K562 (cell line): Measurements from ENCODE around the gene ALDH16A1. TPM values are rescaled to one million over a fixed set of nuclear protein-coding genes. Genes with fewer than 3 reads are reported as not detected.

Source experiments
- ARID3B ChIP-seq: fragments of 250-450 bp; sonication (Bioruptor Pico); IDR thresholded peaks from 2 replicates; pipeline ENCODE4 v1.4.0; 2020; ENCODE audit warnings: borderline replicate concordance
- CC2D1A ChIP-seq: fragments of 450-650 bp; IDR thresholded peaks from 2 replicates; pipeline ENCODE4 v1.6.1; 2017; ENCODE audit warnings: mild to moderate bottlenecking
- ESRRA ChIP-seq: fragments of 450-650 bp; IDR thresholded peaks from 2 replicates; pipeline ENCODE4 v1.6.1; 2014; ENCODE audit warnings: low read depth, mild to moderate bottlenecking, moderate library complexity, borderline replicate concordance
- LCOR ChIP-seq: sonication (generic); formaldehyde crosslinking; IDR thresholded peaks from 2 replicates; pipeline ENCODE4 v1.8.0; 2022; ENCODE audit warnings: mild to moderate bottlenecking, missing genetic modification reagents
- MLLT1 ChIP-seq, 2 experiments: fragments of 450-650 bp; IDR thresholded peaks; 2 replicates each; pipeline ENCODE4 v1.6.1; 2016
- MTF1 ChIP-seq: fragments of 250-450 bp; sonication (Bioruptor Pico); IDR thresholded peaks from 2 replicates; pipeline ENCODE4 v1.9.0; 2021; ENCODE audit warnings: moderate library complexity, mild to moderate bottlenecking, inconsistent platforms, borderline replicate concordance
- NFXL1 ChIP-seq: fragments of 450-650 bp; formaldehyde crosslinking; IDR thresholded peaks from 2 replicates; pipeline ENCODE4 v1.4.0; 2021; ENCODE audit warnings: mild to moderate bottlenecking
- NONO ChIP-seq, 2 experiments: fragments of 200-400 bp in 1 of 2; fragments of 450-650 bp in 1 of 2; formaldehyde crosslinking in 1 of 2; IDR thresholded peaks; 2 replicates each; pipeline ENCODE4 v1.6.1; 2017; ENCODE audit warnings: low read depth in 2 of 2, mild to moderate bottlenecking in 2 of 2, moderate library complexity in 2 of 2, low read length in 1 of 2
- PCBP2 ChIP-seq: fragments of 200-400 bp; formaldehyde crosslinking; IDR thresholded peaks from 2 replicates; pipeline ENCODE4 v1.6.1; 2018; ENCODE audit warnings: low read length, low read depth, mild to moderate bottlenecking, moderate library complexity; ENCODE audit not compliant: poor library complexity, severe bottlenecking
- POU5F1 ChIP-seq: fragments of 150-350 bp; IDR thresholded peaks from 2 replicates; pipeline ENCODE4 v1.6.1; 2014; ENCODE audit warnings: borderline replicate concordance, low read length, low read depth, mild to moderate bottlenecking; ENCODE audit not compliant: partially characterized antibody
- RBM14 ChIP-seq: fragments of 200-400 bp; formaldehyde crosslinking; IDR thresholded peaks from 2 replicates; pipeline ENCODE4 v1.6.1; 2018; ENCODE audit warnings: low read depth, mild to moderate bottlenecking, low read length, moderate library complexity, borderline replicate concordance; ENCODE audit not compliant: insufficient read depth
- SRSF3 ChIP-seq: fragments of 200-400 bp; formaldehyde crosslinking; IDR thresholded peaks from 2 replicates; pipeline ENCODE4 v1.6.1; 2016; ENCODE audit warnings: mild to moderate bottlenecking, low read length, moderate library complexity; ENCODE audit not compliant: insufficient read depth
- ZNF134 ChIP-seq: fragments of 250-450 bp; sonication (Bioruptor Pico); conservative IDR thresholded peaks from 2 replicates; pipeline ENCODE4 v1.4.0; 2020
- ZNF324 ChIP-seq: fragments of 250-450 bp; sonication (Bioruptor Pico); IDR thresholded peaks from 2 replicates; pipeline ENCODE4 v1.4.0; 2020; ENCODE audit warnings: mild to moderate bottlenecking
- ZNF589 ChIP-seq: fragments of 200-800 bp; sonication (Bioruptor generic); IDR thresholded peaks from 2 replicates; pipeline ENCODE4 v1.6.1; 2016; ENCODE audit warnings: low read depth, missing genetic modification characterization, missing compliant biosample characterization
- ZNF639 ChIP-seq, 2 experiments: fragments of 200-800 bp in 1 of 2; sonication (Bioruptor generic) in 1 of 2; sonication (generic) in 1 of 2; formaldehyde crosslinking in 1 of 2; IDR thresholded peaks in 1 of 2; conservative IDR thresholded peaks in 1 of 2; 2 replicates each; pipeline versions ENCODE4 v1.5.0 to v1.6.1; 2016 to 2020; ENCODE audit warnings: missing compliant biosample characterization in 1 of 2, missing genetic modification characterization in 1 of 2, missing genetic modification reagents in 1 of 2
- polyA plus RNA-seq, 8 experiments: library from polyadenylated mRNA; depleted of rRNA in 4 of 8; stranded (reverse) in 5 of 8; unstranded in 3 of 8; fragments of >200 nt; fragmentation: Nextera tagmentation in 2 of 8; fragmentation: Illumina TruSeq in 1 of 8; extraction: Ambion mirVana in 2 of 8; extraction: Trizol in 1 of 8; gene quantifications; 2 replicates each; pipeline versions ENCODE4 v1.2.1 to v1.2.3, GENCODE V29; 2011 to 2014; ENCODE audit warnings: inconsistent platforms in 1 of 8, missing spikeins in 1 of 8
- total RNA-seq, 7 experiments: library from RNA; depleted of rRNA in 6 of 7; stranded (reverse); fragments of >200 nt in 6 of 7; fragmentation: Illumina TruSeq in 2 of 7; extraction: Trizol in 2 of 7; gene quantifications; 2 replicates each; pipeline versions ENCODE4 v1.2.1 to v1.2.3, GENCODE V29; 2011 to 2021; ENCODE audit warnings: low replicate concordance in 1 of 7
- TF ChIP-seq, protein P1 (sequence below): fragments of 450-650 bp; IDR thresholded peaks from 2 replicates; pipeline ENCODE4 v1.6.1; 2018; ENCODE audit not compliant: partially characterized antibody

Gene ALDH16A1
- total and polyA plus RNA-seq, 9 of the 15 experiments (the other 6 are each of a cell fraction or from before 2014, with no cell fraction given) = 2.2 to 52.2 (median 7.6) TPM

DNA sequence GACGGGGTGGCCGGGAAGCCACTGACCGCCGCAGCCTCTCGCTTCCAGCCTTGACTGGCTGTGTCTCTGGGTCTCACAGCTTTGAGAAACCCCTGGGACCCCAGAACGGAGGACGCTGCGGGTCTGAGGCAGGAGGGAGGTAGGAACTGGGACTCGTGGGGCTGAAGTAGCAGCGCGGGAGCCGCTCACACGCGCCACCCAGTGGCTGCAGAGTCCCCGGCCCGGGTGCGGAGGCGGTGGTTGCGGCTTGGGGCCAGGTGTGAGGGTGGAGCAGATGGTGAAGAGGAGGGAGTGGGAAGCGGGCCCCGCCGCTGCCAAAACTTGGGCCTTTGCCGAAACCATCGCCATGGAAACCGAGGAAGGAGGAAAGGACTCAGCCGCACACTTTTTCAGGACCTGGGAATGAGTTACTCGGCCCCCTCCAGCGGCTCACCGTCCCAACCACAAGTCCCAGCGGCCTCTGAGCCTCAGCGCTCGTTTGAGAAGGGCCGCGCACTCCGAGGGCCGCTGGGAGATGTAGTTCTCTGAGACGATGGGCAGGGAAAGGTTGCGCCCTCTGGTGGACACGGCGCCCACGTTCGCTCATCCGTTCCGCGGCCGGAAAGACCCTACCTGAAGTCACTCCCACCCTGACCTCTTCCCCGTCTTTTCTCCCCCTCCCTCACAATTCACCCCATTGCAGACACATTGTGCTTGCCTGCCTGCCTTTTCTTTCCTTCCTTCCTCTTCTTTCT is 9.5 kb upstream of the ALDH16A1 start (continued):
- TF ChIP-seq, protein P1, sequence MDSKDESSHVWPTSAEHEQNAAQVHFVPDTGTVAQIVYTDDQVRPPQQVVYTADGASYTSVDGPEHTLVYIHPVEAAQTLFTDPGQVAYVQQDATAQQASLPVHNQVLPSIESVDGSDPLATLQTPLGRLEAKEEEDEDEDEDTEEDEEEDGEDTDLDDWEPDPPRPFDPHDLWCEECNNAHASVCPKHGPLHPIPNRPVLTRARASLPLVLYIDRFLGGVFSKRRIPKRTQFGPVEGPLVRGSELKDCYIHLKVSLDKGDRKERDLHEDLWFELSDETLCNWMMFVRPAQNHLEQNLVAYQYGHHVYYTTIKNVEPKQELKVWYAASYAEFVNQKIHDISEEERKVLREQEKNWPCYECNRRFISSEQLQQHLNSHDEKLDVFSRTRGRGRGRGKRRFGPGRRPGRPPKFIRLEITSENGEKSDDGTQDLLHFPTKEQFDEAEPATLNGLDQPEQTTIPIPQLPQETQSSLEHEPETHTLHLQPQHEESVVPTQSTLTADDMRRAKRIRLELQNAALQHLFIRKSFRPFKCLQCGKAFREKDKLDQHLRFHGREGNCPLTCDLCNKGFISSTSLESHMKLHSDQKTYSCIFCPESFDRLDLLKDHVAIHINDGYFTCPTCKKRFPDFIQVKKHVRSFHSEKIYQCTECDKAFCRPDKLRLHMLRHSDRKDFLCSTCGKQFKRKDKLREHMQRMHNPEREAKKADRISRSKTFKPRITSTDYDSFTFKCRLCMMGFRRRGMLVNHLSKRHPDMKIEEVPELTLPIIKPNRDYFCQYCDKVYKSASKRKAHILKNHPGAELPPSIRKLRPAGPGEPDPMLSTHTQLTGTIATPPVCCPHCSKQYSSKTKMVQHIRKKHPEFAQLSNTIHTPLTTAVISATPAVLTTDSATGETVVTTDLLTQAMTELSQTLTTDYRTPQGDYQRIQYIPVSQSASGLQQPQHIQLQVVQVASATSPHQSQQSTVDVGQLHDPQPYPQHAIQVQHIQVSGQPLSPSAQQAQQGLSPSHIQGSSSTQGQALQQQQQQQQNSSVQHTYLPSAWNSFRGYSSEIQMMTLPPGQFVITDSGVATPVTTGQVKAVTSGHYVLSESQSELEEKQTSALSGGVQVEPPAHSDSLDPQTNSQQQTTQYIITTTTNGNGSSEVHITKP = peak; percentile 28
- no peak for TF ChIP-seq ARID3B (CRISPR knock-in tag)
- TF ChIP-seq RBM14 = 0 out of 2 replicates have a peak, but pooled peaks have one; percentile 65
- TF ChIP-seq MLLT1 (IDR thresholded peaks at IDR 0.05) = peak; percentile 8 to 70; a peak in 1 of 4 replicates
- no peak for TF ChIP-seq NFXL1 (CRISPR knock-in tag)
- no peak for TF ChIP-seq MTF1 (CRISPR knock-in tag)
- TF ChIP-seq PCBP2 = no peak
- TF ChIP-seq ZNF589 (CRISPR knock-in tag) = peak; percentile 77; the same call in 1 of the 2 replicates
- TF ChIP-seq CC2D1A = peak; percentile 65
- TF ChIP-seq SRSF3 = no peak
- TF ChIP-seq POU5F1 = peak; percentile 23
- TF ChIP-seq LCOR (CRISPR knock-in tag) = peak; percentile 60; the same call in 1 of the 2 replicates
- TF ChIP-seq ESRRA = peak; percentile 69; the same call in 1 of the 2 replicates
- 0 out of 2 replicates have a peak, but pooled peaks have one; percentile 5 for TF ChIP-seq ZNF324
- peak in 1 of 2 experiments; percentile 86; a peak in 2 of 4 replicates for TF ChIP-seq ZNF639 (CRISPR knock-in tag; conservative IDR thresholded peaks at IDR 0.05 in 1 of 2, IDR thresholded peaks at IDR 0.05 in 1 of 2)
- TF ChIP-seq NONO (IDR thresholded peaks at IDR 0.05; ENCODE audit: low read depth in 2 of 2, low read length in 1 of 2) = 0 out of 4 replicates have a peak, but pooled peaks of 1 of the 2 experiments have one; percentile 40
- TF ChIP-seq ZNF134 (CRISPR knock-in tag) = 0 out of 2 replicates have a peak, but pooled peaks have one; percentile 10
